Activated CD8-positive, alpha-beta memory T cell treated with anti-CD3 and anti-CD28 coated beads, Interleukin-2, amount 50 U/mL, for 1 hour (primary cell): ENCODE results near the gene MYLK.

Experiments used
- DNase-seq: peaks from one replicate; pipeline ENCODE4 v3.0.0-alpha.2; 2020; ENCODE audit errors: extremely low read depth

Gene MYLK

GRCh38 chr3:123696808-123697207, 187.3 kb downstream of the MYLK start:
- no peak for DNase-seq

- DNase-seq: no peak
Observed at GRCh38 chr3:123695731-123696640, 188.1 kb downstream of the MYLK start.

DNA sequence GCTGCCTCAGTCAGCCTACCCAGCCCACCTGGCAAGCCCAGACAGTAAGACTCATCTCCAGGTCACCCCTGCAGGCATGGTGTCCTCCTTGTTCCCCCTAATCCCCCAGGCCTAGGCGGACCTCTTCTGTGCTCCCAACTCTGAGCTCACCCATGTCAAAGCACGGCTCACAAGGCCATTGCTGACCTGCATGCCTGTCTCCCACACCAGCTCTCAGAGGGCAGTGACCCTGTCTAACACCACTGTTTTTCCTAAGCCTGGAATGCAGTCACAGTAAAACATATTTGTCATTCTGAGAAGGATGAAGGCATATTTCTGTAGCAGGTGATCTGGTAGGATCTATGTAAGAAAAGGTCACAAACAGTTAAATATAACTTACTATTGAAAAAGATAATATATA, 189.0 kb downstream of the MYLK start:
- no peak for DNase-seq

GRCh38 chr3:123694366-123695087, 189.6 kb downstream of the MYLK start:
- no peak for DNase-seq

DNA sequence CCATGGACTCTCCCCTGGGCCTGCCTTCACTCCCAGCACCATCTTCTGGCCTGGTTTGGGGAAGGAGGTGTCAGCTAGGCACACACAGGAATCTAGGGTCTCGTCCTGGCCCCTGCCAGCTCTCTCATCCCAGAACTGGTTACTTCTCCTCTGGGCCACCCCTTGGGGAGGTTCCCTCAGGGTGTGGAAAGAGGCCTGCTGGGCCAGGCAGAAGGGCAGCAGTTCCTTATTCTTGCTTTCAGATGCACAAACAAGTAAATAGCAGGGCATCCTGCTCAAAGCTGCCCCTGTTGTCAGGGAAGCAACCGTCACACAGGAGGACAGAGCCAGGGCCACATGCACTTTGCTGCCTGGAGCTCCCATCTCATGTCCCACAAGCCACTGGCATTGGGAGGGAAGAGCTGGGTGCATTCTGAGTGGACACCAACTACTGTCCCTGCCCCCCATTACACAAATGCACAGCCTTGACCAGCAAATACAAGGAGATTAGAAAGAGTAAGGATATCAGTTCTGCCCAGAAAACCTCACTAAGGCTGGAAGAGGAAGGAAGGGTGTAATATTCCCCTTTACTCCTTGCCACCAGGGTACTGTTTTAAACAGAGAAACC, 190.4 kb downstream of the MYLK start:
- no peak for DNase-seq

GRCh38 chr3:123692671-123693070, 191.5 kb downstream of the MYLK start:
- no peak for DNase-seq

GRCh38 chr3:123692041-123692440, 192.1 kb downstream of the MYLK start:
- no peak for DNase-seq

- DNase-seq: no peak
Observed at GRCh38 chr3:123689831-123690230, 194.3 kb downstream of the MYLK start.

DNA sequence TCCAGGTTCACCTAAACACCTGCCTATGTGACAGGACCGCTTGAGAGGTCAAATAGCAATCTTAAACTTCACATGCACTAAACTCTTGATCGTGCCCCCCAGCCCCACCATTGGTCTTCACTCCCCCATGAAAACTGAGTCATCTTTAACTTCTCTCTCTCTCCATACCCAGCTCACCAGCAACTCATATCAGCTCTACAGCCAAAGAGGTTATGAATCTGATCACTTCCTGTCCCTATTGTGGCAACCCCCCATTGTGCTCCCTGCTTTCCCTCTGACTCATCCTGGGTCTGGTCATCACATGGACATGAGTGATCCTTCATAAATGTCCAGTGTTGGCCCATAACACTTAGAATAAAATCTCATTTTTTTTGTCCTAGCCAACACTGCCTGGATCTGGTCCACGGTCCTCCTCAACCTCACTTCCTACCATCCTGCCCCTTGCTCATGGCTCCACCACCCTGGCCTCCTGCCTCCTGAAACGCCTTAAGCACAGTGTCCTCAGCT, 195.8 kb downstream of the MYLK start:
- DNase-seq: no peak

DNA sequence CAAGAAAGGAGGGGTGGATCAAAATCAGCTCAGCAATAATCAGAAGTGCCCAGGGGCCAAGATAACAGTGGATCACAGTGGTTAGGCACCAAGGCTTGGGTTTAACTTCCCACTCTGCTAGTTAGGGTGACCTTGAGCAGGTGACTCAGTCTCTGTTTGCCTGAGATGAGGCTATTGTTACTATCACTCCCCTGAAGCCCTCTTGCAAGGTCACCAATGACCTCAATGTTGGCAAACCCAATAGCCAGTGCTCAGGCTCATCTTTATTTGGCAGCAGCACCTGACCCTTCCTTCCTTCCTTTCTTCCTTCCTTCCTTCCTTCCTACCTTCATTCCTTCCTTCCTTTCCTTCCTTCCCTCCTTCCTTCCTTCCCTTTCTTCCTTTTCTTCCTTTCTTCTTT, 196.8 kb downstream of the MYLK start:
- no peak for DNase-seq

DNA sequence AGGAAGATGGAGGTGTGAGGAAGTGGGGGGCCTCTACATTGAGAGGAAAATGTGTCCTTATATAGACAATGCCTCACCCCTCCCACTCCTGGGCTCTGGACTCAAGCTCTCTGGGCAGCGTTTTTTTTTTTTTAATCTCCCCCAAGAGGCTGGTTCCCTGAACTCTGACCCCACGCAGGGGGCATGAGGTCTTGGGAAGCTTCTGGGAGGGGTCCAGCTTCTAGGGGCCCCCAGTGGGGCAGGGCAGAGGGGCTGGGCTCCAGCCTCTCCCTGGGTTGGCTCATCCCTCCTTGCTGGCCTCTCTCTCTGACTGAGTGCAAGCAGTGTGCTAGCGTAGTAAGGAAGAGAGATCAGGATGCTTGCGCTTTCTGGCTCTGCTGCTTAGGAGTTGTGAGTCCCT, 197.9 kb downstream of the MYLK start:
- DNase-seq: no peak

GRCh38 chr3:123685780-123686179, 198.4 kb downstream of the MYLK start:
- no peak for DNase-seq

DNA sequence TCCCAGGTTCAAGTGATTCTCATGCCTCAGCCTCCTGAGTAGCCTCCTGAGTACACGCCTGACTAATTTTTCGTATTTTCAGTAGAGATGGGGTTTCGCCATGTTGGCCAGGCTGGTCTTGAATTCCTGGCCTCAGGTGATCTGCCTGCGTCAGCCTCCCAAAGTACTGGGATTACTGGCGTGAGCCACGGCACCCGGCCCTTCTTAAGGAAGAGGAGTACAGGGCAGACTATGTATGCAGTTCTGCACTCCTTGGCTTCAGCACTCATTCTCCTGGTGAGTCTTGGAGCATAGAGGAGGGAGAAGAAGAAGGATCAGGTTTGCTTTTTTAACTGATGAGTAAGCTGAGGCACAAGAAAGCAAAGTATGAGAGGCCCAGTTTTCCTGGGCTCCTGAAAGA, 199.5 kb downstream of the MYLK start:
- no peak for DNase-seq

GRCh38 chr3:123684209-123684608, 199.9 kb downstream of the MYLK start:
- DNase-seq: no peak

DNA sequence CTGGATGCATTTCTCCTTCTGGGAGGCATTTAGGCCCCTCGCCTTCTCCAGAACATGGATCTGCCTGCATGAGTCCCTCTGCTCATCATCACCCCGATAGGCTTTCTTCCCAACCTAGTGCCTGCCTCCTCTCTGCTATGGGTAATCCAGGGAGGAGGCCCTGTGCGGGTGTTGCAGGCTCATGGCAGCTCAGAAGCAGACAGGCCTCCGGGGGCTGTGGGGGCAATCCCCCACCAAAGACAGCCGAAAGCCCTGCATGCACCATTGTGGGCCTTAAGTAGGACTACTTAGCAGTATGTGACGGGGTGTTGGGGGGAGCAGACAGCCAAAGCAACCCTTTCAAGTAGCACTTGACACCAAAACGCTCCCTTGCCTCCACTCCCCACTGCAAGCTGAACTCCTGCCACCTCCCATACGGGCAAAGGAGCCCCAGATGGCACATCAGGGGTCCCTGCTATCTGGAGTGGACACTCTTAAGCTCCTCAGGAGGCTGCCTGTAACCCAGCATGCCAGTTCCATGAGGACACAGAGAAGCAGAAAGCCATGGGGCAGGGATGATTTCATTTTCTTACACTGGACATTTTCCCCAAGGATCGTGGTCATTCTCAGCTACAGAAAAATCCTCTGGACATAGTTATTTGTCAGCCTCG, 200.5 kb downstream of the MYLK start:
- DNase-seq: no peak

GRCh38 chr3:123682781-123683504, 201.2 kb downstream of the MYLK start:
- DNase-seq: no peak

DNA sequence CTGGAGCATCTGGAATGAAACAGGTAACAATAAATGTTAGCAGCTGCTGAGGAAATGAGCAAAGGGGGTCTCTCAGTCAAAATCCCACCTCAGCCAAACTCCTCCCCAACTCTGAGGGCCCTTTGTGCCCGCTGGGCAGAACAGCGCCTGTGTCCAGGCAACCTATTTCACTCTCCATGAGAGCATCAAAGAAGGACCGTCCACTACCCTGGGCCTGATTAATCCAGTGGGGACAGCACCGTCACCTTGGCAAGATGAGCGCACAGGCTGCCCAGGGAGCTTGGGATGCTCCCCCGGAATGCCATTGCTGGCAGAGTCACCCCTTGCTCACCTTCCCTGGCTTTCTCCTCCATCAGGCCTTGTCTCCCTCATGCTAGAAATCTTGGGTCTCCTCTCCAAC, 201.8 kb downstream of the MYLK start:
- DNase-seq: no peak

DNA sequence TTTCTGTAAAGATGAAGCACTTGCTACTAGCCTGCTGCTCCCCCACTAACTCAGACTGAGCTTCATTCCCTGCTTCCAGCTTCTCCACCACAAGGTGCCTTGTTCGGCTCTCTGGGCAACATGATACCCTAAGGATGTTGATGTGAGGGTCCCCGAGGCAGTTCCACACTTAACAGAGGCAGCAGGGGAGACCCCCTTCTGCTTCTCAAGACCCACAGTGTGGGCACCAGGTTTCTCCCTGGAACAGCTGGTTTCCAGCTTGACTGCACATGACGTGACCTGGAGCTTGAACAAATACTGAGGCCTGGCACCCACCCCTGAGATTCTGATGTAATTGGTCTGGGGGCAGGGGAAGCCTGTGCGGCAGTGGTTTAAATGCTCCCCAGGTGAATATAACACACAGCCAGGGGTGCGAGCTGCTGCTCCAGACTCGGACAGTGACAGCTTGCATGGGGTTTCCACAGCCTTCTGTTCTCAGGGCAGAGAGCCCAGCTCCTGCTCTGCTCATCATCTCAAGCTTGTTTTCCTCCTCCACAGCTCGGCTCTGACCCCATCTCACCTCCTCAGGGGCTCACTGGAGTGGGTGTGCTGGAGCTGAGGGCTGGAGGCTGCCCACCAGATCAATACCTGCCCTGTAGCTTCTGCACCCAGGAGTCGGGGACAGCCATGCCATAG, 204.3 kb downstream of the MYLK start:
- DNase-seq: no peak

- no peak for DNase-seq
Observed at GRCh38 chr3:123678108-123678511, 206.0 kb downstream of the MYLK start.

DNA sequence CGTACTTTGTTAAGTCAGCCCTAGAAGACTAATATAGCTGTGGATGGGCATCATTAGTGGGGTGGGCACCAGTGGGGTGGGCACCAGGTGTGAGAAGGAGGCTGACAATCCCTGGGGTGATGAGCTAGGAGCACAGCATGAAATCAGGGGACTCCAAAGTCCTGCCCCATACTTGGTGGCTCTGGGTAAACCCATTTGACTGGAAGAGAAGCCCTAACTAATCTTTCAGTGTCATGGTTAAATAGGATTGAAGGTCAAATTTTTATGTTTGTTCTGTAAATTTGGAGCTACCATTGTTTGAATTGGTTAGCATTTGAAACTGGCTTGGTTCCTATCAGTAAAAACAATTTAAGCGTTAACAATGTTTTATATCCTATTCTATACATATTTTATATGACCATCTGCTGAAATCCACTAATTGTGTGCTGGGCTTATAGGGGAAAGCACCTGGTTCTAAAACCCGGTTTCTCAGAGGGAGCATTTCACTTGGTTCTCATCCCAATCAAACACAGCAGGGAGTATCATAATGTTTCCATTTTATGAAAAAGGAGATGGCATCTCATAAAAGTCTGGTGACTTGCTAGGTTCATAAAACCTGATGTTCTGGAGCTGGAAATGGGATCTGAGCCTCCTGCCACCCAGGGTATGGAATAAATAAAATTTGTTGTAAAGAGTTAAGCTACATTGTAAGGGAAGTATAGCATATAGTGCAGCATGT, 211.5 kb downstream of the MYLK start:
- no peak for DNase-seq
